Activated CD8-positive, alpha-beta memory T cell treated with anti-CD3 and anti-CD28 coated beads for 1 hour (primary cell): ENCODE data around the gene CNN3.

ENCODE experiments used
- DNase-seq, 2 donors: peaks; one replicate each; pipeline ENCODE4 v3.0.0-alpha.2; 2020; ENCODE audit warnings: low read depth in 1 of 2; ENCODE audit errors: extremely low read depth in 1 of 2

Gene CNN3

GRCh38 chr1:94892604-94893254 is 34.2 kb downstream of the CNN3 start:
- no peak for DNase-seq

GRCh38 chr1:94888201-94888600 is 38.7 kb downstream of the CNN3 start:
- DNase-seq: no peak

- no peak for DNase-seq
Measured at GRCh38 chr1:94887603-94888171, 39.2 kb downstream of the CNN3 start.

GRCh38 chr1:94887106-94887505 is 39.8 kb downstream of the CNN3 start:
- no peak for DNase-seq

GRCh38 chr1:94886361-94886760 is 40.5 kb downstream of the CNN3 start:
- no peak for DNase-seq

- DNase-seq: no peak
Measured at GRCh38 chr1:94884507-94884906, 42.4 kb downstream of the CNN3 start.

- DNase-seq: no peak
Measured at GRCh38 chr1:94884106-94884505, 42.8 kb downstream of the CNN3 start.

- DNase-seq: no peak
Measured at GRCh38 chr1:94883691-94884090, 43.2 kb downstream of the CNN3 start.

GRCh38 chr1:94878329-94878728 is 48.6 kb downstream of the CNN3 start:
- DNase-seq: no peak

- no peak for DNase-seq
Measured at GRCh38 chr1:94876362-94876761, 50.5 kb downstream of the CNN3 start.

- no peak for DNase-seq
Measured at GRCh38 chr1:94875794-94876193, 51.1 kb downstream of the CNN3 start.

GRCh38 chr1:94874423-94874822 is 52.5 kb downstream of the CNN3 start:
- no peak for DNase-seq

GRCh38 chr1:94873520-94874351 is 53.2 kb downstream of the CNN3 start:
- DNase-seq: no peak

- DNase-seq: no peak
Measured at GRCh38 chr1:94872771-94873495, 54.0 kb downstream of the CNN3 start.

GRCh38 chr1:94871031-94871430 is 55.9 kb downstream of the CNN3 start:
- DNase-seq: no peak

GRCh38 chr1:94866164-94866807 is 60.6 kb downstream of the CNN3 start:
- no peak for DNase-seq

GRCh38 chr1:94865360-94865759 is 61.5 kb downstream of the CNN3 start:
- no peak for DNase-seq

GRCh38 chr1:94864821-94865220 is 62.1 kb downstream of the CNN3 start:
- no peak for DNase-seq

GRCh38 chr1:94863919-94864318 is 63.0 kb downstream of the CNN3 start:
- no peak for DNase-seq

- no peak for DNase-seq
Measured at GRCh38 chr1:94863297-94863911, 63.5 kb downstream of the CNN3 start.
